ENCODE data around the gene MRPL49. TPM values are rescaled to one million over a fixed set of nuclear protein-coding genes. Genes with fewer than 3 reads are reported as not detected.
A peak's percentile ranks its signal among the peaks of the same experiment; 100 is the strongest.

MRPL49 gene
- total RNA-seq, 4 donors from 2014 or later = 48.8 to 55.9 (median 54.2) TPM

GRCh38 chr11:65108469-65109123, 13.5 kb upstream of the MRPL49 start:
- no peaks in the 10 kb centered on the region for H3K9me3 ChIP-seq
- no peaks in the 10 kb centered on the region for H3K27me3 ChIP-seq
- TF ChIP-seq POLR2A (IDR thresholded peaks at IDR 0.05) (no peak), CTCF (IDR thresholded peaks at IDR 0.05) (no peak), EP300 (IDR thresholded peaks at IDR 0.05) (no peak)
- no peak overlapping the region for H3K4me3 ChIP-seq
- 92 to 93% methylated on average over 32 to 34 of the region's 38 CpGs for WGBS, 2 donors
- peaks cover 0 to 33% (median 25%) of the 10 kb centered on the region in 4 donors for H3K4me1 ChIP-seq
- H3K27ac ChIP-seq = no peak overlapping the region
- H3K36me3 ChIP-seq = peaks cover 0 to 43% (median 7%) of the 10 kb centered on the region in 3 donors
- no peak for DNase-seq (ENCODE audit: low spot score in 2 of 2)

GRCh38 chr11:65109231-65110198, 12.6 kb upstream of the MRPL49 start:
- no peak overlapping the region for H3K4me3 ChIP-seq
- no peak for DNase-seq (ENCODE audit: low spot score in 2 of 2)
- H3K36me3 ChIP-seq = peaks cover 0 to 47% (median 7%) of the 10 kb centered on the region in 3 donors
- peak overlapping the region in 1 of 4 donors; percentile 46 for H3K27ac ChIP-seq
- H3K9me3 ChIP-seq = no peaks in the 10 kb centered on the region
- H3K27me3 ChIP-seq = no peaks in the 10 kb centered on the region
- no peak for TF ChIP-seq POLR2A (IDR thresholded peaks at IDR 0.05)
- H3K4me1 ChIP-seq = peaks cover 0 to 35% (median 26%) of the 10 kb centered on the region in 4 donors
- 87 to 89% methylated on average over 29 to 36 of the region's 36 CpGs for WGBS, 2 donors

- Histone ChIP-seq H3K27ac (peak overlapping the region in 3 of 4 donors; percentile 46 to 60 (median 49)), H3K27me3 (no peaks in the 10 kb centered on the region), H3K9me3 (no peaks in the 10 kb centered on the region), H3K36me3 (peaks cover 0 to 50% (median 7%) of the 10 kb centered on the region in 3 donors), H3K4me1 (peaks cover 0 to 35% (median 26%) of the 10 kb centered on the region in 4 donors), H3K4me3 (no peak overlapping the region)
- WGBS, 2 donors = 8 to 11% methylated on average over 15 to 18 of the region's 18 CpGs
- TF ChIP-seq POLR2A (IDR thresholded peaks at IDR 0.05) (no peak), EP300 (IDR thresholded peaks at IDR 0.05) (no peak), CTCF (IDR thresholded peaks at IDR 0.05) (peak; percentile 97 to 100 (median 99))
- DNase-seq (ENCODE audit: low spot score in 2 of 2) = peak; percentile 83 to 97
Observed at GRCh38 chr11:65110354-65110861, 11.7 kb upstream of the MRPL49 start.

DNA sequence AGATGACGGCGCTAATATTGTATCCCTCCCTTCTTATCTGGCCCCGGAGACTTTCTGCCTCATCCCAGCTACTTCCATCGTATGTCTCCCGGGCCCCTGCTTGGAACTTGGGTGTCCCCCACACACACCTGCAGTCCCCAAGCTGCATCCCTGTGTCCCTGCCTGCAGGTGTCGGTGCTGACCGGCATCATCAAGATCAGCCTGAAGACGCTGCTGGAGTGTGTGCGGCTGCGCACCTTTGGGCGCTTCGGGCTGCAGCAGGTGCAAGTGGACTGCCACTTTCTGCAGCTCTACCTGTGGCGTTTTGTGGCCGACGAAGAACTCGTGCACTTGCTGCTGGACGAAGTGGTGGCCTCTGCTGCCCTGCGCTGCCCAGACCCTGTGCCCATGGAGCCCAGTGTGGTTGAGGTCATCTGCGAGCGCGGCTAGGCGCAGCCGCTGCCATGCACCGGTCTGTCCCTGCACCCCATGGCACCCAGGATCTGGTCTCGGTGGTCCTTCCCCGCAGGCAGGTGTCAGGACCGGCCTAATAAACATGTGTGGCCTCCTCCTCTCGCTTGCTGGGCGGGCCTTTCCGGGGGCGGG, 10.9 kb upstream of the MRPL49 start:
- DNase-seq (ENCODE audit: low spot score in 2 of 2) = no peak
- peak overlapping the region; percentile 43 to 60 (median 57) for H3K4me3 ChIP-seq
- WGBS, 2 donors = 60 to 77% methylated on average over 17 to 31 of the region's 31 CpGs
- H3K36me3 ChIP-seq = peaks cover 0 to 52% (median 7%) of the 10 kb centered on the region in 3 donors
- H3K4me1 ChIP-seq = peaks cover 0 to 41% (median 29%) of the 10 kb centered on the region in 4 donors
- no peaks in the 10 kb centered on the region for H3K9me3 ChIP-seq
- peak overlapping the region in 3 of 4 donors; percentile 49 to 82 (median 60) for H3K27ac ChIP-seq
- no peaks in the 10 kb centered on the region for H3K27me3 ChIP-seq
- TF ChIP-seq POLR2A (IDR thresholded peaks at IDR 0.05) (no peak), EP300 (IDR thresholded peaks at IDR 0.05) (no peak), CTCF (IDR thresholded peaks at IDR 0.05) (no peak)
